Neural progenitor cell (in vitro differentiated cells): Measurements from ENCODE around the gene TBC1D9. TPM values are rescaled to one million over a fixed set of nuclear protein-coding genes. Genes with fewer than 3 reads are reported as not detected.

Experiments
- DNase-seq: peaks from one replicate; pipeline ENCODE4 v3.0.0-alpha.2; 2016; ENCODE audit warnings: low spot score
- H2AFZ ChIP-seq: fragments of 200-600 bp; sonication (generic); replicated peaks from 2 replicates; pipeline ENCODE4 v1.6.1; 2016; ENCODE audit warnings: antibody characterized with exemption
- H3F3A ChIP-seq: fragments of 200-600 bp; sonication (generic); 2 replicates; pipeline ENCODE4 v1.6.1; 2016; ENCODE audit warnings: antibody characterized with exemption, low read depth
- H3K27ac ChIP-seq: fragments of 200-600 bp; sonication (generic); 2 replicates; pipeline ENCODE4 v1.5.1; 2016; ENCODE audit warnings: mild to moderate bottlenecking
- H3K27me3 ChIP-seq: fragments of 200-600 bp; sonication (generic); 2 replicates; pipeline ENCODE4 v1.6.1; 2016; ENCODE audit warnings: mild to moderate bottlenecking, moderate library complexity
- H3K36me3 ChIP-seq: fragments of 200-600 bp; sonication (generic); 2 replicates; pipeline ENCODE4 v1.5.1; 2016
- H3K4me1 ChIP-seq: fragments of 200-600 bp; sonication (generic); 2 replicates; pipeline ENCODE4 v1.6.1; 2016; ENCODE audit warnings: mixed run types
- H3K4me2 ChIP-seq: fragments of 200-600 bp; sonication (generic); 2 replicates; pipeline ENCODE4 v1.6.1; 2016
- H3K4me3 ChIP-seq: fragments of 200-600 bp; sonication (generic); 2 replicates; pipeline ENCODE4 v1.5.1; 2016
- H3K79me2 ChIP-seq: fragments of 200-600 bp; sonication (generic); 2 replicates; pipeline ENCODE4 v1.6.1; 2016; ENCODE audit warnings: low read depth
- H3K9ac ChIP-seq: fragments of 200-600 bp; sonication (generic); 2 replicates; pipeline ENCODE4 v1.6.1; 2016
- H3K9me3 ChIP-seq: fragments of 200-600 bp; sonication (generic); 2 replicates; pipeline ENCODE4 v1.5.1; 2016; ENCODE audit warnings: low read depth
- H4K20me1 ChIP-seq: fragments of 200-600 bp; sonication (generic); 2 replicates; pipeline ENCODE4 v1.6.1; 2016; ENCODE audit warnings: low read depth
- H3K27ac Mint-ChIP-seq: 3 replicates; pipeline ENCODE4 v1.8.0; 2021; ENCODE audit warnings: mixed read lengths
- H3K27me3 Mint-ChIP-seq: 2 replicates; pipeline ENCODE4 v1.8.0; 2022; ENCODE audit warnings: low read depth, mild to moderate bottlenecking, inconsistent platforms, moderate library complexity, mixed read lengths; ENCODE audit not compliant: insufficient read depth
- H3K36me3 Mint-ChIP-seq: 3 replicates; pipeline ENCODE4 v1.8.0; 2021; ENCODE audit warnings: mixed read lengths
- H3K4me1 Mint-ChIP-seq: 3 replicates; pipeline ENCODE4 v1.8.0; 2021; ENCODE audit warnings: mixed read lengths
- H3K4me3 Mint-ChIP-seq: 3 replicates; pipeline ENCODE4 v1.8.0; 2021; ENCODE audit warnings: mild to moderate bottlenecking, moderate library complexity, mixed read lengths
- H3K9me3 Mint-ChIP-seq: 3 replicates; pipeline ENCODE4 v1.8.0; 2020; ENCODE audit warnings: mixed read lengths
- CTCF ChIP-seq: fragments of 200-600 bp; sonication (generic); IDR thresholded peaks from 2 replicates; pipeline ENCODE4 v1.5.1; 2017; ENCODE audit warnings: antibody characterized with exemption, mild to moderate bottlenecking
- EZH2 ChIP-seq: fragments of 200-600 bp; sonication (generic); IDR thresholded peaks from 2 replicates; pipeline ENCODE4 v1.6.1; 2017; ENCODE audit warnings: antibody characterized with exemption, mild to moderate bottlenecking, moderate library complexity
- EZH2phosphoT487 ChIP-seq: fragments of 200-600 bp; sonication (generic); IDR thresholded peaks from 2 replicates; pipeline ENCODE4 v1.6.1; 2017; ENCODE audit warnings: antibody characterized with exemption
- total RNA-seq: library from RNA; depleted of rRNA; stranded (reverse); fragments of >200 nt; gene quantifications from 2 replicates; pipeline ENCODE4 v1.2.3, GENCODE V29; 2015; ENCODE audit warnings: low replicate concordance

The TBC1D9 gene
- total RNA-seq, 1 donor from 2014 or later: 11.3 TPM

DNA sequence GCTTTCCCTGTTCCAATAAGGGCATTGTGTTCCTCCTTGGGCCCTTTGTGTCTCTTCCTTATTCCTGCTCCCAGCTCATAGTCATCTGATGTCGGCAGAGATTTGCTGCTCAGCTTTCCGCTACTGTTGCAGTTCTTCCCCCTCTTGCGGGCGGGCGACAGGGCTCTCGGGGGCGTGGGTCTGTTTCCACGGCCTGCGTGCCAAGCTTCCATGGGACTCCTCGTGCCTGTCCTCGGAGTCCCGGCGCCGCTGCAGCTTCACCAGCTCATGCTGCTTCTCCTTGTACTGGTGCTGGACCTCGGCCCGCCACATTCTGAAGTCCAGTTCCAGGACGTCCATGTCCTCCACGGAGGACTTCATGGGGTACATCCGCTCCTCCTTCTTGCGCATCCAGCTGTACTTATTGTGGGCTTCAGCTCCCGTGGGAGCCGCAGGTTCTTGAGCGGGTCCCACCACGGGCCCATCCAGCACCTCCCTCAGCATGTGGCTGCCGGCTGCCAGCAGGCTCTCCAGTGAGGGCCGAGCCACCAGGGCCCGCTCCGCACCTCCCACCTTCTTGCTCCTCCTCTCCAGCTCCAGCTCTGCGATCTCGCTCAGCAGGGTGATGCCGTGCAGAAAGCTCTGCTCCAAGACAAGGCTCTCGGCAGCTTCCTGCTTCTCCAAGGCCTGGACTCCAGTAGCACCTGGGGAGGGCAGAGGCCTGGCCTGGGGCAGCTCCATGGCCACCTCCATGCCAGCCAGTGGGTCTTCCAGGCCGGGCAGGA lies 113.3 kb downstream of the TBC1D9 start:
- no peaks in the 10 kb centered on the region for H3K27me3 ChIP-seq
- no peaks in the 10 kb centered on the region for H3K79me2 ChIP-seq
- Mint-ChIP-seq H3K36me3 (peaks cover 15% of the 10 kb centered on the region), H3K9me3 (no peaks in the 10 kb centered on the region), H3K27me3 (no peaks in the 10 kb centered on the region), H3K27ac (peak overlapping the region; percentile 1), H3K4me1 (peaks cover 15% of the 10 kb centered on the region), H3K4me3 (no peak overlapping the region)
- no peak for TF ChIP-seq EZH2phosphoT487
- TF ChIP-seq EZH2: no peak
- TF ChIP-seq CTCF: no peak
- no peak overlapping the region for H2AFZ ChIP-seq
- H3K36me3 ChIP-seq: no peaks in the 10 kb centered on the region
- no peak overlapping the region for H3K9ac ChIP-seq
- peaks cover 26% of the 10 kb centered on the region for H3K4me1 ChIP-seq
- H3K9me3 ChIP-seq: no peaks in the 10 kb centered on the region
- no peaks in the 10 kb centered on the region for H3F3A ChIP-seq
- H3K4me2 ChIP-seq: no peak overlapping the region
- no peak for DNase-seq
- no peaks in the 10 kb centered on the region for H4K20me1 ChIP-seq
- no peak overlapping the region for H3K27ac ChIP-seq
- H3K4me3 ChIP-seq: no peak overlapping the region

GRCh38 chr4:140641789-140642439 lies 114.3 kb downstream of the TBC1D9 start:
- Histone ChIP-seq H3K79me2 (no peaks in the 10 kb centered on the region), H3K9me3 (no peaks in the 10 kb centered on the region), H4K20me1 (no peaks in the 10 kb centered on the region), H3F3A (no peaks in the 10 kb centered on the region), H3K4me3 (no peak overlapping the region), H3K4me1 (peaks cover 17% of the 10 kb centered on the region), H2AFZ (peak overlapping the region; percentile 66), H3K36me3 (no peaks in the 10 kb centered on the region), H3K27me3 (no peaks in the 10 kb centered on the region), H3K9ac (no peak overlapping the region), H3K27ac (no peak overlapping the region), H3K4me2 (peak overlapping the region; percentile 6)
- H3K4me1 Mint-ChIP-seq: peaks cover 15% of the 10 kb centered on the region
- no peak overlapping the region for H3K27ac Mint-ChIP-seq
- no peaks in the 10 kb centered on the region for H3K9me3 Mint-ChIP-seq
- H3K36me3 Mint-ChIP-seq: peaks cover 21% of the 10 kb centered on the region
- peak overlapping the region; percentile 38 for H3K4me3 Mint-ChIP-seq
- peak; percentile 52 for DNase-seq
- TF ChIP-seq CTCF (peak; percentile 27), EZH2phosphoT487 (no peak)
- H3K27me3 Mint-ChIP-seq: no peaks in the 10 kb centered on the region

GRCh38 chr4:140641105-140641555 lies 115.1 kb downstream of the TBC1D9 start:
- Mint-ChIP-seq H3K4me3 (no peak overlapping the region), H3K4me1 (peaks cover 15% of the 10 kb centered on the region), H3K27ac (no peak overlapping the region), H3K9me3 (no peaks in the 10 kb centered on the region), H3K27me3 (no peaks in the 10 kb centered on the region), H3K36me3 (peaks cover 25% of the 10 kb centered on the region)
- peaks cover 12% of the 10 kb centered on the region for H3K4me1 ChIP-seq
- TF ChIP-seq EZH2 (no peak), CTCF (no peak), EZH2phosphoT487 (no peak)
- no peaks in the 10 kb centered on the region for H3K9me3 ChIP-seq
- H4K20me1 ChIP-seq: no peaks in the 10 kb centered on the region
- no peak for DNase-seq
- H3K9ac ChIP-seq: no peak overlapping the region
- H3K4me2 ChIP-seq: peak overlapping the region; percentile 6
- no peak overlapping the region for H2AFZ ChIP-seq
- no peaks in the 10 kb centered on the region for H3K27me3 ChIP-seq
- no peak overlapping the region for H3K27ac ChIP-seq
- no peak overlapping the region for H3K4me3 ChIP-seq
- no peaks in the 10 kb centered on the region for H3K36me3 ChIP-seq
- H3F3A ChIP-seq: no peaks in the 10 kb centered on the region
- H3K79me2 ChIP-seq: no peaks in the 10 kb centered on the region
